Prostate gland (tissue), 2 donors: ENCODE results near the gene TKT. TPM values are rescaled to one million over a fixed set of nuclear protein-coding genes. Genes with fewer than 3 reads are reported as not detected.

Source experiments
- DNase-seq: peaks from one replicate; pipeline ENCODE4 v3.0.0-alpha.2; 2019; ENCODE audit warnings: low spot score
- H3K27ac ChIP-seq, 2 donors: fragments of 200-600 bp; sonication (generic); 2 replicates each; pipeline ENCODE4 v1.5.1; 2017 to 2019
- H3K27me3 ChIP-seq: fragments of 200-600 bp; sonication (generic); replicated peaks from 2 replicates; pipeline ENCODE4 v1.5.1; 2019; ENCODE audit not compliant: insufficient read depth
- H3K36me3 ChIP-seq, 2 donors: fragments of 200-600 bp; sonication (generic); 1 replicate in 1 of 2; 2 replicates in 1 of 2; pipeline versions ENCODE4 v1.5.1 to v1.8.1; 2017 to 2019
- H3K4me1 ChIP-seq: fragments of 200-600 bp; sonication (generic); replicated peaks from 2 replicates; pipeline ENCODE4 v1.5.1; 2019
- H3K4me3 ChIP-seq, 2 donors: fragments of 200-600 bp; sonication (generic); 2 replicates each; pipeline ENCODE4 v1.5.1; 2017 to 2019
- H3K9me3 ChIP-seq: fragments of 200-600 bp; sonication (generic); 2 replicates; pipeline ENCODE4 v1.5.1; 2017
- POLR2A ChIP-seq: fragments of 450-650 bp; IDR thresholded peaks from one replicate; pipeline ENCODE4 v1.6.1; 2016; ENCODE audit warnings: antibody characterized with exemption, mild to moderate bottlenecking
- POLR2AphosphoS5 ChIP-seq: sonication (generic); formaldehyde crosslinking; IDR thresholded peaks from one replicate; pipeline ENCODE4 v1.6.1; 2017; ENCODE audit warnings: antibody characterized with exemption
- WGBS: methylation state at CpG from one replicate; pipeline ENCODE4 v1.1.5; 2018; 5-methylcytosine and 5-hydroxymethylcytosine counted together
- intact Hi-C: fragments of 100-400 bp; cut with DNase I; formaldehyde crosslinking; loops from one replicate; pipeline ENCODE4 v1.14.2; 2022
- total RNA-seq, 2 donors: library from RNA; depleted of rRNA; stranded (reverse); fragments of >200 nt; gene quantifications; one replicate each; pipeline ENCODE4 v1.1.0, GENCODE V29; 2016
- TF ChIP-seq, protein P1 (sequence below), 4 experiments: fragments of 200-600 bp in 2 of 4; fragments of 450-650 bp in 2 of 4; sonication (generic) in 2 of 4; IDR thresholded peaks; 1 replicate in 3 of 4; 2 replicates in 1 of 4; pipeline ENCODE4 v1.5.1; 2016 to 2019; ENCODE audit warnings: antibody characterized with exemption in 4 of 4, mild to moderate bottlenecking in 2 of 4, moderate library complexity in 2 of 4

TKT gene
- total RNA-seq, 2 donors from 2014 or later, result 187 to 226 TPM

DNA sequence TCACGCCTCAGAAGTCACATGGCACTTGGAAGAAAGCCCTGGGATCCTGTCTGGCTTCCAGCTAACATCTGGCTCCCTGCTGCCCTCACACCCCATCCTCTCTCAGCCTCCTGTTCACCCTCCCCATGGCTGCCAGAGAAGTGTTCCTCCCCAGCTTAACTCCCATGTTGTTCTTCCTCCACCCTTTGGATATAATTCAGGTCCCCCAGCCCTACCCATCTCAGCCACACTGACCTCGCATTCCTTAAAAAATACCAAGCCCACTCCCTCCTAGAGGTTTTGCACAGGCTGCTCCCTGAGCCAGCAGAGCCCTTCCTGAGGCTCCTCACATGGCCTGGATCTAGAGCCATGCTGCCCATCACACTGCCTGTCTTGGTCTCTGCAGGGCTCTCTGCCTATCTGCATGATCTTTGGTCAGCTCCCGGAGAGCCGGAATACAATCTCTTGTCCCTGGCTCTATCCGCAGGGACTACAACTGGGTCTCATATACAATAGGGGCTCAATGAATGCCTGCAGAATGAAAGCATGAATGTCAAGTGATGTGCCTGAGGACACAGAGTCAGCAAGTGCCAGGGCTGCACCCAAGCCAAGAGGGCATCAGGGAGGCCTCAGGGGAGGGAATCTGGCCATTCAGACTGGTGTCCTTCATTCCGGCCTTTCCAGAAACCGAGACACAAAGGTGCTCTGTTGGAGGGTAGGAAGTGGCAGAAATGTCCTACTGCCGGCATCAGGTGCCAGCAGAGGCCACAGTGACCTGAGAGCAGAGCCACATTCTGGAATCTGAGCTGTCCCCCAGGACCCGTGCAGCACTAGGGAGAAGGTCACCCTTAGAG, 3.8 kb upstream of the TKT start:
- intact Hi-C loops, result no loop called here
- WGBS, result 74% methylated on average over 9 of the region's 9 CpGs
- H3K36me3 ChIP-seq, result no peaks in the 10 kb centered on the region
- no peak overlapping the region for H3K27ac ChIP-seq
- H3K4me3 ChIP-seq, result no peak overlapping the region
- TF ChIP-seq POLR2AphosphoS5 (no peak), POLR2A (no peak)
- TF ChIP-seq, protein P1, sequence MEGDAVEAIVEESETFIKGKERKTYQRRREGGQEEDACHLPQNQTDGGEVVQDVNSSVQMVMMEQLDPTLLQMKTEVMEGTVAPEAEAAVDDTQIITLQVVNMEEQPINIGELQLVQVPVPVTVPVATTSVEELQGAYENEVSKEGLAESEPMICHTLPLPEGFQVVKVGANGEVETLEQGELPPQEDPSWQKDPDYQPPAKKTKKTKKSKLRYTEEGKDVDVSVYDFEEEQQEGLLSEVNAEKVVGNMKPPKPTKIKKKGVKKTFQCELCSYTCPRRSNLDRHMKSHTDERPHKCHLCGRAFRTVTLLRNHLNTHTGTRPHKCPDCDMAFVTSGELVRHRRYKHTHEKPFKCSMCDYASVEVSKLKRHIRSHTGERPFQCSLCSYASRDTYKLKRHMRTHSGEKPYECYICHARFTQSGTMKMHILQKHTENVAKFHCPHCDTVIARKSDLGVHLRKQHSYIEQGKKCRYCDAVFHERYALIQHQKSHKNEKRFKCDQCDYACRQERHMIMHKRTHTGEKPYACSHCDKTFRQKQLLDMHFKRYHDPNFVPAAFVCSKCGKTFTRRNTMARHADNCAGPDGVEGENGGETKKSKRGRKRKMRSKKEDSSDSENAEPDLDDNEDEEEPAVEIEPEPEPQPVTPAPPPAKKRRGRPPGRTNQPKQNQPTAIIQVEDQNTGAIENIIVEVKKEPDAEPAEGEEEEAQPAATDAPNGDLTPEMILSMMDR (IDR thresholded peaks at IDR 0.05), result no peak
- H3K9me3 ChIP-seq, result no peaks in the 10 kb centered on the region
- H3K27me3 ChIP-seq, result no peaks in the 10 kb centered on the region
- no peak for DNase-seq
- no peaks in the 10 kb centered on the region for H3K4me1 ChIP-seq

DNA sequence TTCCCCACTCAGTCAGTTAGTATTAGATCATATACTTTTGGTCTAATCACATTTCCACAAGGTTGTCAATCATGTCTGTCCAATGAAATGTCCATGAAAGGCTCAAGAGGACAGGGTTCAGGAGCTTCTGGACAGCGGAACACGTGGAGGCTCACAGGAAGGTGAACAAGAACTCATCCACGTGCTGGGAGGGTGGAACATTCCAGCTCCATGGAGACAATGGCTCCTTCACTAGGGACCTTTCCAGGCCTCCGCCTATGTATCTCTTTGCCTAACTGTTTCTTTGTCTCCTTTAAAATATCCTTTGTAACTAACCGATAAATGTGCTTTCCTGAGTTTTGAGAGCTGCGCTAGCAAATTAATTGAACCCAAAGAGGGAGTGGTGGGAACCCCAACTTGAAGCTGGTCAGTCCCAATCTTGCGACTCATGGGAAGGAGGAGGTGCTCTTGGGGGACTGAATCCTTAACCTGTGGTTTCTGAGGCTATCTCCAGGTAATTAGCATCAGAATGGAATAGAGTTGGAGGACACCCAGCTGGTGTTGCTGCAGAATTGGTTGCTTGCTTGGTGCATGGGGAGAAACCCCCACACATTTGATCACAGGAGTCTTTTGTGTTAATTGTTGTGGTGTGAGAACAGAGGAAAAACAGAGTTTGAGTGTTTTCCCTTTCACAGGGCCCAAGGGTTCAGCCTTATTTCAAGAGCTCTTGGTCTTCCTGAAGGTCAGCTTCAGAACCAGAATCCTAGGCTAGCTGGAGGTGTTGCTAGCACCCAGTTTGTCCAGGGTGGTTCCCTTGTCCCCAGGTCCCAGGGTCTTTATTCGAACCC, 3.0 kb upstream of the TKT start:
- Histone ChIP-seq H3K27ac (no peak overlapping the region), H3K4me1 (no peaks in the 10 kb centered on the region), H3K27me3 (no peaks in the 10 kb centered on the region), H3K9me3 (no peaks in the 10 kb centered on the region), H3K36me3 (no peaks in the 10 kb centered on the region), H3K4me3 (no peak overlapping the region)
- TF ChIP-seq POLR2A (no peak), POLR2AphosphoS5 (no peak)
- TF ChIP-seq, protein P1 (IDR thresholded peaks at IDR 0.05), result no peak
- no peak for DNase-seq
- WGBS, result 81% methylated on average over 8 of the region's 8 CpGs
- intact Hi-C loops, result no loop called here

DNA sequence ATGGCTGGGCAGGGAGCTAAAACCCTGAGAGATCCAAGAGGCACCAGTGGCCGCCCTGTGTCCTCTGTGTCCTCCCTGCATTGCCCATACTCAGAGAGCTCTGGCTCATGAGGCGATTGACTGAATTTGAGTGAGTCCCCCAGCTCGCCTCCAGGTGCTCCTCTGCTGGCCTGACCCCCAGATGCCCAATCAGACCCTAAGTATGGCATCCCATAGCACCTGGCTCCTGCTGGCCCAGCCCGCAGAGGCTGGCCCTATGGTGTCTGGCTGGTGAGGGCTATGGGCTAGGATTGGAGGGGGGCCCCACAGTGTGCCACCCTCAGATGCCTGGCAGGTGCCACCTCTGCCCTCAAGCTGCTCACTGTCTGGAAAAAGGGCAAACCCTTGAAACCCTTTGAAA, 1.6 kb upstream of the TKT start:
- intact Hi-C loops, result no loop called here
- H3K27ac ChIP-seq, result no peak overlapping the region
- H3K27me3 ChIP-seq, result no peaks in the 10 kb centered on the region
- no peak overlapping the region for H3K4me3 ChIP-seq
- H3K9me3 ChIP-seq, result no peaks in the 10 kb centered on the region
- DNase-seq, result no peak
- no peaks in the 10 kb centered on the region for H3K4me1 ChIP-seq
- 90% methylated on average over 4 of the region's 4 CpGs for WGBS
- no peak for TF ChIP-seq POLR2AphosphoS5
- TF ChIP-seq, protein P1 (IDR thresholded peaks at IDR 0.05), result no peak
- TF ChIP-seq POLR2A, result no peak
- no peaks in the 10 kb centered on the region for H3K36me3 ChIP-seq

DNA sequence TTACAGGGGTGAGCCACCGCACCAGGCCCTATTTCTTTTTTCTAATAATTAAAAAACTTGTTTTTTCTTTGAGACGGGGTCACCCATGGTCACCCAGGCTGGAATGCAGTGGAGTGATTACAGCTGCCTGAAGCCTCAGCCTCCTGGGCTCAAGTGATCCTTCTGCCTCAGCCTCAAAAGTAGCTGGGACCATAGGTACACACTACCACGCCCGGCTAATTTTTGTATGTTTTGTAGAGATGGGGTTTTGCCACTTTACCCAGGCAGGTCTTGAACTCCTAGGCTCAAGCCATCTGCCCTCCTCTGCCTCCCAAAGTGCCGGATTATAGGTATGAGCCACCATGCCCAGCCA, 858 bp upstream of the TKT start:
- intact Hi-C loops, result no loop called here
- Histone ChIP-seq H3K9me3 (no peaks in the 10 kb centered on the region), H3K27ac (no peak overlapping the region), H3K36me3 (no peaks in the 10 kb centered on the region), H3K27me3 (no peaks in the 10 kb centered on the region), H3K4me3 (no peak overlapping the region), H3K4me1 (no peaks in the 10 kb centered on the region)
- TF ChIP-seq, protein P1 (IDR thresholded peaks at IDR 0.05), result no peak
- TF ChIP-seq POLR2AphosphoS5 (no peak), POLR2A (no peak)
- no peak for DNase-seq
- 85% methylated on average over 5 of the region's 5 CpGs for WGBS
